ENCODE data around the gene DLGAP1.

DLGAP1 gene

DNA sequence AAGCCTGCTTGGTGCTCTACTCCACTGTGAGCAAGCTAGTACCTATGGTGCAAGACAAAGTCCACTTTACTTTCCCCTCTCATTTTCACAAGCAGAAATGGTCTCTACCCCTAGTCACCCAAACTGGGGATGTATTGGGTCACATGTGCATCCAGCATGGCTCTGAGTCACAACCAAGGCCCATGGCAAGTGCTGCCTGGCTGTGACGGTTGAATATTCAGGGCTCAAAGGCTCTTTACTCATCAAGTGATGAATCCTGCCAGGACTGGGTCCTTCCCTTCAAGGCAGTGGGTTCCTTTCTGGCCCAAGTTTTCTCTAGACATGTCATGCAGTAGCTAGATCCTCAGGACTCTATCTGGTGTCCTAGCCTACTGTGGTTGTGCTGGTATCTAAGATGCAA, 311.5 kb downstream of the DLGAP1 start (continued):
- no peak for TF ChIP-seq ZNF426 (tag by site-specific recombination; IDR thresholded peaks at IDR 0.05)
- TF ChIP-seq, protein P1, sequence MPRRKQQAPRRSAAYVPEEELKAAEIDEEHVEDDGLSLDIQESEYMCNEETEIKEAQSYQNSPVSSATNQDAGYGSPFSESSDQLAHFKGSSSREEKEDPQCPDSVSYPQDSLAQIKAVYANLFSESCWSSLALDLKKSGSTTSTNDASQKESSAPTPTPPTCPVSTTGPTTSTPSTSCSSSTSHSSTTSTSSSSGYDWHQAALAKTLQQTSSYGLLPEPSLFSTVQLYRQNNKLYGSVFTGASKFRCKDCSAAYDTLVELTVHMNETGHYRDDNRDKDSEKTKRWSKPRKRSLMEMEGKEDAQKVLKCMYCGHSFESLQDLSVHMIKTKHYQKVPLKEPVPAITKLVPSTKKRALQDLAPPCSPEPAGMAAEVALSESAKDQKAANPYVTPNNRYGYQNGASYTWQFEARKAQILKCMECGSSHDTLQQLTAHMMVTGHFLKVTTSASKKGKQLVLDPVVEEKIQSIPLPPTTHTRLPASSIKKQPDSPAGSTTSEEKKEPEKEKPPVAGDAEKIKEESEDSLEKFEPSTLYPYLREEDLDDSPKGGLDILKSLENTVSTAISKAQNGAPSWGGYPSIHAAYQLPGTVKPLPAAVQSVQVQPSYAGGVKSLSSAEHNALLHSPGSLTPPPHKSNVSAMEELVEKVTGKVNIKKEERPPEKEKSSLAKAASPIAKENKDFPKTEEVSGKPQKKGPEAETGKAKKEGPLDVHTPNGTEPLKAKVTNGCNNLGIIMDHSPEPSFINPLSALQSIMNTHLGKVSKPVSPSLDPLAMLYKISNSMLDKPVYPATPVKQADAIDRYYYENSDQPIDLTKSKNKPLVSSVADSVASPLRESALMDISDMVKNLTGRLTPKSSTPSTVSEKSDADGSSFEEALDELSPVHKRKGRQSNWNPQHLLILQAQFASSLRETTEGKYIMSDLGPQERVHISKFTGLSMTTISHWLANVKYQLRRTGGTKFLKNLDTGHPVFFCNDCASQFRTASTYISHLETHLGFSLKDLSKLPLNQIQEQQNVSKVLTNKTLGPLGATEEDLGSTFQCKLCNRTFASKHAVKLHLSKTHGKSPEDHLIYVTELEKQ (tag by site-specific recombination; IDR thresholded peaks at IDR 0.05; ENCODE audit: borderline replicate concordance): no peak
- no peak for TF ChIP-seq ZNF621 (tag by site-specific recombination; IDR thresholded peaks at IDR 0.05)
- TF ChIP-seq ZNF791 (tag by site-specific recombination; IDR thresholded peaks at IDR 0.05): no peak
- no peak for TF ChIP-seq SP7 (tag by site-specific recombination; IDR thresholded peaks at IDR 0.05)
- no peak for TF ChIP-seq GLI4 (tag by site-specific recombination; IDR thresholded peaks at IDR 0.05)

DNA sequence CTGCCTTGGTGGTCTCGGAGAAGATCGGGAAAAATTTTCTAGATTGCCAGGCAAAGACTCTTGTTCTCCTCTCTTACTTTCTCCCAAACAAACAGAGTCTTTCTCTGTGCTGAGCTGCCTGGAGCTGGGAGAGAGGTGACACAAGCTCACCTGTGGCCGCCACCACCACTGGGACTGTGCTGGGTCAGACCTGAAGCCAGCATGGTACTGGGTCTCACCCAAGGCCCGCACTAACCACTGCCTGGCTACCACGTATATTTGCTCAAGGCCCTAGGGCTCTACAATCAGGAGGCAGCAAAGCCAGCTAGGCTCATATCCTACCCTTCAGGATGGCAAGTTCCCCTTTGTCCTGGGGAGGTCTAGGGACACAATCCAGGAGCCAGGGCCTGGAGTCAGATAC, 312.2 kb downstream of the DLGAP1 start:
- Histone ChIP-seq H3K4me3 (ENCODE audit: low read depth, low read length) (no peak overlapping the region), H3K36me3 (ENCODE audit: control insufficient read depth in 2 of 2, insufficient read depth in 1 of 2, low read length in 2 of 2) (no peaks in the 10 kb centered on the region), H3K4me1 (ENCODE audit: control insufficient read depth, insufficient read depth, low read length) (no peaks in the 10 kb centered on the region), H3K27ac (ENCODE audit: extremely low read depth, low read depth, low read length) (no peak overlapping the region), H3K9me3 (ENCODE audit: control insufficient read depth, insufficient read depth, low read depth, low read length) (no peaks in the 10 kb centered on the region)
- POLR2A ChIA-PET: no interaction called here
- CTCF ChIA-PET: interaction anchor here (0.7 kb wide), 1 partner anchor 99 kb away, joined by 3 read pairs; no protein-coding TSS in a partner anchor
- TF ChIP-seq ZNF624 (tag by site-specific recombination; IDR thresholded peaks at IDR 0.05) (no peak), ZNF184 (tag by site-specific recombination; IDR thresholded peaks at IDR 0.05) (no peak), ZNF549 (tag by site-specific recombination; IDR thresholded peaks at IDR 0.05) (no peak), ZNF335 (tag by site-specific recombination; conservative IDR thresholded peaks at IDR 0.05) (no peak), ZNF792 (tag by site-specific recombination; IDR thresholded peaks at IDR 0.05) (no peak), ZNF18 (tag by site-specific recombination; IDR thresholded peaks at IDR 0.05) (no peak), TRIM28 (IDR thresholded peaks at IDR 0.05; ENCODE audit: borderline replicate concordance, low read length) (no peak), PRDM1 (tag by site-specific recombination; IDR thresholded peaks at IDR 0.05) (no peak), ZNF426 (tag by site-specific recombination; IDR thresholded peaks at IDR 0.05) (no peak), ZNF585B (tag by site-specific recombination; IDR thresholded peaks at IDR 0.05) (no peak), ZNF76 (tag by site-specific recombination; IDR thresholded peaks at IDR 0.05; ENCODE audit: borderline replicate concordance, low read depth) (no peak), ZSCAN5A (tag by site-specific recombination; IDR thresholded peaks at IDR 0.05) (no peak), ZBTB49 (tag by site-specific recombination; IDR thresholded peaks at IDR 0.05; ENCODE audit: low read depth) (no peak)
- TF ChIP-seq, protein P2, sequence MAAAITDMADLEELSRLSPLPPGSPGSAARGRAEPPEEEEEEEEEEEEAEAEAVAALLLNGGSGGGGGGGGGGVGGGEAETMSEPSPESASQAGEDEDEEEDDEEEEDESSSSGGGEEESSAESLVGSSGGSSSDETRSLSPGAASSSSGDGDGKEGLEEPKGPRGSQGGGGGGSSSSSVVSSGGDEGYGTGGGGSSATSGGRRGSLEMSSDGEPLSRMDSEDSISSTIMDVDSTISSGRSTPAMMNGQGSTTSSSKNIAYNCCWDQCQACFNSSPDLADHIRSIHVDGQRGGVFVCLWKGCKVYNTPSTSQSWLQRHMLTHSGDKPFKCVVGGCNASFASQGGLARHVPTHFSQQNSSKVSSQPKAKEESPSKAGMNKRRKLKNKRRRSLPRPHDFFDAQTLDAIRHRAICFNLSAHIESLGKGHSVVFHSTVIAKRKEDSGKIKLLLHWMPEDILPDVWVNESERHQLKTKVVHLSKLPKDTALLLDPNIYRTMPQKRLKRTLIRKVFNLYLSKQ (tag by site-specific recombination; IDR thresholded peaks at IDR 0.05; ENCODE audit: borderline replicate concordance): no peak
- TF ChIP-seq, protein P3, sequence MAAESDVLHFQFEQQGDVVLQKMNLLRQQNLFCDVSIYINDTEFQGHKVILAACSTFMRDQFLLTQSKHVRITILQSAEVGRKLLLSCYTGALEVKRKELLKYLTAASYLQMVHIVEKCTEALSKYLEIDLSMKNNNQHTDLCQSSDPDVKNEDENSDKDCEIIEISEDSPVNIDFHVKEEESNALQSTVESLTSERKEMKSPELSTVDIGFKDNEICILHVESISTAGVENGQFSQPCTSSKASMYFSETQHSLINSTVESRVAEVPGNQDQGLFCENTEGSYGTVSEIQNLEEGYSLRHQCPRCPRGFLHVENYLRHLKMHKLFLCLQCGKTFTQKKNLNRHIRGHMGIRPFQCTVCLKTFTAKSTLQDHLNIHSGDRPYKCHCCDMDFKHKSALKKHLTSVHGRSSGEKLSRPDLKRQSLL (tag by site-specific recombination; IDR thresholded peaks at IDR 0.05): no peak
- TF ChIP-seq, protein P4, sequence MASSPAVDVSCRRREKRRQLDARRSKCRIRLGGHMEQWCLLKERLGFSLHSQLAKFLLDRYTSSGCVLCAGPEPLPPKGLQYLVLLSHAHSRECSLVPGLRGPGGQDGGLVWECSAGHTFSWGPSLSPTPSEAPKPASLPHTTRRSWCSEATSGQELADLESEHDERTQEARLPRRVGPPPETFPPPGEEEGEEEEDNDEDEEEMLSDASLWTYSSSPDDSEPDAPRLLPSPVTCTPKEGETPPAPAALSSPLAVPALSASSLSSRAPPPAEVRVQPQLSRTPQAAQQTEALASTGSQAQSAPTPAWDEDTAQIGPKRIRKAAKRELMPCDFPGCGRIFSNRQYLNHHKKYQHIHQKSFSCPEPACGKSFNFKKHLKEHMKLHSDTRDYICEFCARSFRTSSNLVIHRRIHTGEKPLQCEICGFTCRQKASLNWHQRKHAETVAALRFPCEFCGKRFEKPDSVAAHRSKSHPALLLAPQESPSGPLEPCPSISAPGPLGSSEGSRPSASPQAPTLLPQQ (tag by site-specific recombination; IDR thresholded peaks at IDR 0.05): no peak
